CD4-positive, alpha-beta T cell (primary cell): Measurements from ENCODE around the gene GCLC. TPM values are rescaled to one million over a fixed set of nuclear protein-coding genes. Genes with fewer than 3 reads are reported as not detected.
"Not testable (repeated sequence)": the region's sequence is repeated elsewhere in the genome, so short reads cannot be mapped to it uniquely, and the experiment has no call there.

Source experiments
- ATAC-seq: fragments of 200-7000 bp; cut with Tn5 transposase; one replicate; pipeline ENCODE4 v1.10.0; 2022; ENCODE audit warnings: mild to moderate bottlenecking; ENCODE audit not compliant: poor library complexity
- CTCF ChIA-PET: fragments of 350-600 bp; sonication (Branson Sonifier 250); formaldehyde crosslinking; loops from one replicate; lab custom pipeline; 2021; ENCODE audit warnings: antibody characterized with exemption, inconsistent platforms; lab: Charles Lee
- POLR2A ChIA-PET: fragments of 350-600 bp; sonication (Branson Sonifier 250); formaldehyde crosslinking; loops from one replicate; lab custom pipeline; 2021; ENCODE audit warnings: antibody characterized with exemption, inconsistent platforms; lab: Charles Lee
- DNase-seq, 14 experiments: peaks; one replicate each; pipeline ENCODE4 v3.0.0-alpha.2; 2013 to 2020; ENCODE audit warnings: mixed read lengths in 2 of 14
- H3K27ac ChIP-seq, 2 donors: one replicate each; pipeline versions ENCODE4 v1.5.1 to v1.7.0; 2013; ENCODE audit warnings: low read length in 2 of 2, low read depth in 1 of 2, mild to moderate bottlenecking in 1 of 2
- H3K27me3 ChIP-seq, 2 experiments: 1 replicate in 1 of 2; 2 replicates in 1 of 2; pipeline versions ENCODE4 v1.6.1 to v1.7.0; 2013; ENCODE audit warnings: low read length in 2 of 2, control low read depth in 1 of 2, mild to moderate bottlenecking in 1 of 2, moderate library complexity in 1 of 2; ENCODE audit not compliant: insufficient read depth in 2 of 2, control insufficient read depth in 1 of 2
- H3K36me3 ChIP-seq: one replicate; pipeline ENCODE4 v1.6.1; 2013; ENCODE audit warnings: low read length, control low read depth; ENCODE audit not compliant: insufficient read depth
- H3K4me1 ChIP-seq: one replicate; pipeline ENCODE4 v1.6.1; 2013; ENCODE audit warnings: low read length, control low read depth; ENCODE audit not compliant: insufficient read depth
- H3K4me3 ChIP-seq: one replicate; pipeline ENCODE4 v1.5.1; 2013; ENCODE audit warnings: mild to moderate bottlenecking, low read length, moderate library complexity
- H3K9me3 ChIP-seq, 2 experiments: 1 replicate in 1 of 2; 2 replicates in 1 of 2; pipeline versions ENCODE4 v1.6.1 to v1.7.0; 2013; ENCODE audit warnings: low read length in 2 of 2, mild to moderate bottlenecking in 2 of 2, control low read depth in 1 of 2, moderate library complexity in 1 of 2; ENCODE audit not compliant: control insufficient read depth in 1 of 2, insufficient read depth in 1 of 2
- H3K27ac Mint-ChIP-seq: one replicate; pipeline ENCODE4 v1.8.0; 2020; ENCODE audit warnings: mixed read lengths
- H3K27me3 Mint-ChIP-seq: one replicate; pipeline ENCODE4 v1.8.0; 2021; ENCODE audit warnings: mixed read lengths
- H3K36me3 Mint-ChIP-seq: one replicate; pipeline ENCODE4 v1.8.0; 2021; ENCODE audit warnings: low read depth, mixed read lengths
- H3K4me1 Mint-ChIP-seq: one replicate; pipeline ENCODE4 v1.8.0; 2021; ENCODE audit warnings: low read depth, mixed read lengths
- H3K4me3 Mint-ChIP-seq: one replicate; pipeline ENCODE4 v1.8.0; 2020; ENCODE audit warnings: mild to moderate bottlenecking, mixed read lengths
- H3K9me3 Mint-ChIP-seq: one replicate; pipeline ENCODE4 v1.8.0; 2020; ENCODE audit warnings: mixed read lengths
- intact Hi-C, 2 experiments: fragments of 100-400 bp; cut with DNase I in 1 of 2; cut with micrococcal nuclease in 1 of 2; formaldehyde crosslinking; loops; one replicate each; pipeline versions ENCODE4 v1.15.1 to v1.9.0; 2023 to 2025; cut with DNase I, micrococcal nuclease
- total RNA-seq, 174 experiments: library from RNA in 2 of 174; stranded (reverse) in 2 of 174; gene quantifications; one replicate each; pipeline ENCODE4 v1.2.3 and lab custom pipeline; 2021 to 2026
- TF ChIP-seq, protein P1 (sequence below): fragments of 200-600 bp; IDR thresholded peaks from one replicate; pipeline ENCODE4 v1.8.0; 2022; ENCODE audit warnings: antibody characterized with exemption, mild to moderate bottlenecking

The GCLC gene
- total RNA-seq, 2 experiments from 2014 or later = 8.9 to 10.1 TPM

DNA sequence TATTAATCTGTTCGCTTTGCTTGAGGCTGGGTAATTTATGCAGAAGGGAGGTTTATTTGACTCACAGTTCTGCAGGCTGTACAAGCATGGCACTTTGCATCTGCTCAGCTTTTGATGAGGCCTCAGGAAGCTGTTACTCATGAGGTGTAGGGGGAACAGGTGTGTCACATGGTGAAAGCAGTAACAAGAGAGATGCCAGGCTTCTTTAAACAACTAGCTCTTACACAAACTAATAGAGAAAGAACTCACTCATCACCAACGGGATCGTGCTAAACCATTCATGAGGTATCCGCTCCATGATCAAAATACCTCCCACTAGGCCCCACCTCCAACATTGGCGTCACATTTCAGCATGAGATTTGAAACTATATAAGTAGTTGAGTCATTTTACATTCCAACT lies 34.4 kb upstream of the GCLC start:
- Histone ChIP-seq H3K36me3 (no peaks in the 10 kb centered on the region), H3K27ac (no peak overlapping the region), H3K4me1 (no peaks in the 10 kb centered on the region), H3K4me3 (no peak overlapping the region), H3K9me3 (no peaks in the 10 kb centered on the region), H3K27me3 (no peaks in the 10 kb centered on the region)
- ATAC-seq (no peak), DNase-seq (no peak)
- no peaks in the 10 kb centered on the region for H3K4me1 Mint-ChIP-seq
- no peak overlapping the region for H3K27ac Mint-ChIP-seq
- ChIA-PET POLR2A (no interaction called here), CTCF (interaction anchor here (1.0 kb wide), 1 partner anchor 86 kb away, joined by 3 read pairs; no protein-coding TSS in a partner anchor)
- no peaks in the 10 kb centered on the region for H3K27me3 Mint-ChIP-seq
- no peaks in the 10 kb centered on the region for H3K9me3 Mint-ChIP-seq
- H3K36me3 Mint-ChIP-seq = no peaks in the 10 kb centered on the region
- intact Hi-C loops = no loop called here
- TF ChIP-seq, protein P1, sequence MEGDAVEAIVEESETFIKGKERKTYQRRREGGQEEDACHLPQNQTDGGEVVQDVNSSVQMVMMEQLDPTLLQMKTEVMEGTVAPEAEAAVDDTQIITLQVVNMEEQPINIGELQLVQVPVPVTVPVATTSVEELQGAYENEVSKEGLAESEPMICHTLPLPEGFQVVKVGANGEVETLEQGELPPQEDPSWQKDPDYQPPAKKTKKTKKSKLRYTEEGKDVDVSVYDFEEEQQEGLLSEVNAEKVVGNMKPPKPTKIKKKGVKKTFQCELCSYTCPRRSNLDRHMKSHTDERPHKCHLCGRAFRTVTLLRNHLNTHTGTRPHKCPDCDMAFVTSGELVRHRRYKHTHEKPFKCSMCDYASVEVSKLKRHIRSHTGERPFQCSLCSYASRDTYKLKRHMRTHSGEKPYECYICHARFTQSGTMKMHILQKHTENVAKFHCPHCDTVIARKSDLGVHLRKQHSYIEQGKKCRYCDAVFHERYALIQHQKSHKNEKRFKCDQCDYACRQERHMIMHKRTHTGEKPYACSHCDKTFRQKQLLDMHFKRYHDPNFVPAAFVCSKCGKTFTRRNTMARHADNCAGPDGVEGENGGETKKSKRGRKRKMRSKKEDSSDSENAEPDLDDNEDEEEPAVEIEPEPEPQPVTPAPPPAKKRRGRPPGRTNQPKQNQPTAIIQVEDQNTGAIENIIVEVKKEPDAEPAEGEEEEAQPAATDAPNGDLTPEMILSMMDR = no peak
- H3K4me3 Mint-ChIP-seq = no peak overlapping the region

DNA sequence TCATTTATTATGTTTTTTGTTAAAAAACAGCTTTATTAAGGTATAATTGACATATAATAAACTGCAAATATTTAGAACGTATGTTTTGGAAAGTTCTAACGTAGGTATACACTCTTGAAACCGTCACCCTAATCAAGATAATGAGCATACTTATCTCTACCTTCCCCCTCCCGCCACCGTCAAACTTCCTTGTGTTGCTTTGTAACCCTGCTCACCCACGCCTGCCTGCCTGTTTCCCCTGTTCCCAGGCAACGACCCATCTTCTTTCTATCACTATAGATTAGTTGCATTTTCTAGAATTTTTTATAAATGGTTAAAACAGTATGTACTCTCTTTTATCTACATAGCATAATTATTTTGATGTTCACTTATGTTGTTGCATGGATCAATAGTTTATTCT lies 33.5 kb upstream of the GCLC start:
- Mint-ChIP-seq H3K4me1 (no peaks in the 10 kb centered on the region), H3K27me3 (no peaks in the 10 kb centered on the region), H3K27ac (no peak overlapping the region), H3K9me3 (no peaks in the 10 kb centered on the region), H3K36me3 (no peaks in the 10 kb centered on the region), H3K4me3 (no peak overlapping the region)
- H3K27me3 ChIP-seq = no peaks in the 10 kb centered on the region
- ChIA-PET POLR2A (no interaction called here), CTCF (no interaction called here)
- intact Hi-C loops = no loop called here
- no peak overlapping the region for H3K4me3 ChIP-seq
- no peaks in the 10 kb centered on the region for H3K36me3 ChIP-seq
- no peaks in the 10 kb centered on the region for H3K9me3 ChIP-seq
- H3K4me1 ChIP-seq = no peaks in the 10 kb centered on the region
- no peak overlapping the region for H3K27ac ChIP-seq
- DNase-seq (no peak), ATAC-seq (no peak)
- TF ChIP-seq, protein P1 = no peak

DNA sequence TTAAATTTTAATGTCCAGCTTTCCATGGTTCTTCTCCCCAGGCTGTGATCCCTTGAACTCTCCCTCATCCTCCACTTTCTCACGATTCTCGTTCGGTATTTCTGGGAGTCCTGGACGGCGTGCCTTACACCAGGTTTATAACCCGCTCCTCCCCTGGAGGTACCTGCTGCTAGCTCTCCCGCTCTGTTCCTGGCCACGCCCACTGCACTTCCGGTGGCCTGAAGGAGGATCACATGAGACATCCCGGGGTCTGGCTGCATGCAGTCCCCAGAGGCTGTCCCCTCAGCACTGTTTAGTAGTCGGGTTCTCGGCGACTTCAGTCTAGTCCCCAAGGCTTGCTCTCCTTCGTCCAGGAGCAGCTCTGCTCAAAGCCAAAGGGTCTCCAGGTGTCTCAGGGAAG lies 28.4 kb upstream of the GCLC start:
- H3K36me3 Mint-ChIP-seq = no peaks in the 10 kb centered on the region
- H3K27me3 ChIP-seq = no peaks in the 10 kb centered on the region
- ChIA-PET POLR2A (no interaction called here), CTCF (interaction anchor here (1.4 kb wide), 1 partner anchor 9 kb away, joined by 3 read pairs; no protein-coding TSS in a partner anchor)
- DNase-seq = no peak
- H3K27ac Mint-ChIP-seq = no peak overlapping the region
- no peak for ATAC-seq
- TF ChIP-seq, protein P1 = no peak
- no peaks in the 10 kb centered on the region for H3K4me1 Mint-ChIP-seq
- H3K9me3 Mint-ChIP-seq = no peaks in the 10 kb centered on the region
- no peaks in the 10 kb centered on the region for H3K27me3 Mint-ChIP-seq
- H3K36me3 ChIP-seq = no peaks in the 10 kb centered on the region
- no peaks in the 10 kb centered on the region for H3K4me1 ChIP-seq
- intact Hi-C loops = no loop called here
- H3K4me3 Mint-ChIP-seq = no peak overlapping the region
- no peaks in the 10 kb centered on the region for H3K9me3 ChIP-seq
- no peak overlapping the region for H3K27ac ChIP-seq
- H3K4me3 ChIP-seq = no peak overlapping the region

DNA sequence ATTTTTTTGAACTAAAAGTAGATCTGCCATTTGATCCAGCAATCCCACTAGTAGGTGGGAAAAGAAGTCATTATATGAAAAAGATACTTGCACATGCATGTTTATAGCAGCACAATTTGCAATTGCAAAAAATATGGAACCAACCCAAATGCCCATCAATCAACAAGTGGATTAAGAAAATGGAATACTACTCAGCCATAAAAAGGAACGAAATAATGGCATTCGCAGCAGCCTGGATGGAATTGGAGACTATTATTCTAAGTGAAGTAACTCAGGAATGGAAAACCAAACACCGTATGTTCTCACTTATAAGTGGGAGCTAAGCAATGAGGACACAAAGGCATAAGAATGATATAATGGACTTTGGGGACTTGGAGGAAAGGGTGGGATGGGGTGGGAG lies 27.5 kb upstream of the GCLC start:
- H3K4me1 ChIP-seq, CTCF ChIA-PET, H3K9me3 ChIP-seq, POLR2A ChIA-PET, H3K27ac Mint-ChIP-seq, H3K27me3 Mint-ChIP-seq, DNase-seq, ATAC-seq, H3K27me3 ChIP-seq, H3K4me3 Mint-ChIP-seq, intact Hi-C loops, H3K9me3 Mint-ChIP-seq, H3K27ac ChIP-seq, H3K4me3 ChIP-seq, H3K36me3 Mint-ChIP-seq, H3K4me1 Mint-ChIP-seq, H3K36me3 ChIP-seq: not testable (repeated sequence)
